Stimulated activated CD8-positive, alpha-beta memory T cell treated with anti-CD3 and anti-CD28 coated beads, Interleukin-2, amount 100 ng/mL, for 1 hour (primary cell): ENCODE data around the gene PAQR5.

Experiments used
- DNase-seq, 2 donors: peaks; one replicate each; pipeline ENCODE4 v3.0.0-alpha.2; 2020; ENCODE audit warnings: low read depth in 2 of 2

PAQR5 gene

GRCh38 chr15:69392352-69392751 is 93.6 kb downstream of the PAQR5 start:
- no peak for DNase-seq

GRCh38 chr15:69393831-69394491 is 95.2 kb downstream of the PAQR5 start:
- no peak for DNase-seq

GRCh38 chr15:69394556-69395282 is 96.0 kb downstream of the PAQR5 start:
- DNase-seq, result peak; percentile 66 to 67

- no peak for DNase-seq
These were observed 96.7 kb downstream of the PAQR5 start for GRCh38 chr15:69395460-69395859.

- no peak for DNase-seq
These were observed 97.3 kb downstream of the PAQR5 start for GRCh38 chr15:69395991-69396390.

- no peak for DNase-seq
These were observed 99.8 kb downstream of the PAQR5 start for GRCh38 chr15:69398491-69398891.

- DNase-seq, result no peak
These were observed 102.1 kb downstream of the PAQR5 start for GRCh38 chr15:69400850-69401249.

GRCh38 chr15:69402816-69403215 is 104.1 kb downstream of the PAQR5 start:
- no peak for DNase-seq

- DNase-seq, result no peak
These were observed 104.9 kb downstream of the PAQR5 start for GRCh38 chr15:69403594-69403993.

GRCh38 chr15:69405110-69405509 is 106.4 kb downstream of the PAQR5 start:
- no peak for DNase-seq

- DNase-seq, result no peak
These were observed 109.1 kb downstream of the PAQR5 start for GRCh38 chr15:69407719-69408400.

GRCh38 chr15:69408841-69409240 is 110.1 kb downstream of the PAQR5 start:
- DNase-seq, result no peak

- DNase-seq, result no peak
These were observed 111.6 kb downstream of the PAQR5 start for GRCh38 chr15:69410248-69410874.

- DNase-seq, result no peak
These were observed 113.6 kb downstream of the PAQR5 start for GRCh38 chr15:69412274-69412673.

GRCh38 chr15:69412701-69413100 is 114.0 kb downstream of the PAQR5 start:
- no peak for DNase-seq

- peak; percentile 74 to 84 for DNase-seq
These were observed 115.3 kb downstream of the PAQR5 start, which contains the start of gene KIF23 for GRCh38 chr15:69413822-69414700. Gene KIF23 (plus strand): TSS chr15:69414349. CDS start chr15:69414466, 117 bp downstream.

- DNase-seq, result no peak
These were observed 116.0 kb downstream of the PAQR5 start for GRCh38 chr15:69414701-69415167.

- DNase-seq, result no peak
These were observed 116.7 kb downstream of the PAQR5 start for GRCh38 chr15:69415381-69415780.

- no peak for DNase-seq
These were observed 118.9 kb downstream of the PAQR5 start for GRCh38 chr15:69417581-69417980.

GRCh38 chr15:69421498-69421897 is 122.8 kb downstream of the PAQR5 start:
- no peak for DNase-seq

GRCh38 chr15:69422336-69422895 is 123.7 kb downstream of the PAQR5 start:
- no peak for DNase-seq
